ENCODE results near the gene EME1. TPM values are rescaled to one million over a fixed set of nuclear protein-coding genes. Genes with fewer than 3 reads are reported as not detected.
A peak's percentile ranks its signal among the peaks of the same experiment; 100 is the strongest.

The EME1 gene
- total RNA-seq, 4 donors from 2014 or later, result 0.27 to 1.3 (median 0.38) TPM

- intact Hi-C loops (cut with DNase I; ENCODE audit: low total_unique reads), result no loop called here
- no peak for DNase-seq (ENCODE audit: low spot score in 2 of 2)
- TF ChIP-seq POLR2A (IDR thresholded peaks at IDR 0.05) (no peak), CTCF (IDR thresholded peaks at IDR 0.05) (no peak)
- WGBS, 2 donors, result 59 to 69% methylated on average over 3 of the region's 3 CpGs
- H3K4me3 ChIP-seq (ENCODE audit: low read depth, poor library complexity, severe bottlenecking), result no peak overlapping the region
Observed at GRCh38 chr17:50347894-50348291, 25.1 kb upstream of the EME1 start.

- no peak overlapping the region for H3K4me3 ChIP-seq (ENCODE audit: low read depth, poor library complexity, severe bottlenecking)
- TF ChIP-seq POLR2A (IDR thresholded peaks at IDR 0.05) (no peak), CTCF (IDR thresholded peaks at IDR 0.05) (no peak)
- DNase-seq (ENCODE audit: low spot score in 2 of 2), result peak in 1 of 2 donors; percentile 81
- 56 to 67% methylated on average over 7 of the region's 7 CpGs for WGBS, 2 donors
- intact Hi-C loops (cut with DNase I; ENCODE audit: low total_unique reads), result no loop called here
Observed at GRCh38 chr17:50348522-50349242, 24.3 kb upstream of the EME1 start.

GRCh38 chr17:50349243-50349600 lies 23.8 kb upstream of the EME1 start:
- intact Hi-C loops (cut with DNase I; ENCODE audit: low total_unique reads), result no loop called here
- DNase-seq (ENCODE audit: low spot score in 2 of 2), result peak in 1 of 2 donors; percentile 67
- TF ChIP-seq CTCF (IDR thresholded peaks at IDR 0.05) (no peak), POLR2A (IDR thresholded peaks at IDR 0.05) (no peak)
- 96 to 97% methylated on average over 5 of the region's 5 CpGs for WGBS, 2 donors
- H3K4me3 ChIP-seq (ENCODE audit: low read depth, poor library complexity, severe bottlenecking), result no peak overlapping the region

- DNase-seq (ENCODE audit: low spot score in 2 of 2), result peak in 1 of 2 donors; percentile 52
- intact Hi-C loops (cut with DNase I; ENCODE audit: low total_unique reads), result no loop called here
- WGBS, 2 donors, result 92 to 93% methylated on average over 2 of the region's 2 CpGs
- no peak overlapping the region for H3K4me3 ChIP-seq (ENCODE audit: low read depth, poor library complexity, severe bottlenecking)
- TF ChIP-seq POLR2A (IDR thresholded peaks at IDR 0.05) (no peak), CTCF (IDR thresholded peaks at IDR 0.05) (no peak)
Observed at GRCh38 chr17:50350733-50351132, 22.3 kb upstream of the EME1 start.

- H3K4me3 ChIP-seq (ENCODE audit: low read depth, poor library complexity, severe bottlenecking), result no peak overlapping the region
- DNase-seq (ENCODE audit: low spot score in 2 of 2), result peak in 1 of 2 donors; percentile 81
- intact Hi-C loops (cut with DNase I; ENCODE audit: low total_unique reads), result no loop called here
- 75 to 83% methylated on average over 5 to 6 of the region's 6 CpGs for WGBS, 2 donors
- TF ChIP-seq POLR2A (IDR thresholded peaks at IDR 0.05), result no peak
- TF ChIP-seq CTCF (IDR thresholded peaks at IDR 0.05), result no peak
Observed at GRCh38 chr17:50352072-50352692, 20.8 kb upstream of the EME1 start.

Measured in lower leg skin (tissue), 4 donors.